ENCODE measurements around the gene ADAMTS10.

GRCh38 chr19:8596168-8596567, 14.3 kb downstream of the ADAMTS10 start:
- TF ChIP-seq FOXK2 (IDR thresholded peaks at IDR 0.05) (no peak), HCFC1 (IDR thresholded peaks at IDR 0.05; ENCODE audit: low read length) (no peak), ZBTB4 (CRISPR knock-in tag; IDR thresholded peaks at IDR 0.05) (no peak), POLR2AphosphoS5 (IDR thresholded peaks at IDR 0.05; ENCODE audit: low read length) (no peak), GABPA (IDR thresholded peaks at IDR 0.05; ENCODE audit: low read depth) (no peak), TCF12 (IDR thresholded peaks at IDR 0.05; ENCODE audit: low read depth, low read length) (no peak), ZNF274 (IDR thresholded peaks at IDR 0.05; ENCODE audit: insufficient read depth, insufficient read length) (no peak), YY1 (IDR thresholded peaks at IDR 0.05; ENCODE audit: low read depth, low read length) (no peak), ZBED1 (IDR thresholded peaks at IDR 0.05; ENCODE audit: borderline replicate concordance) (no peak)
- TF ChIP-seq, protein P1, sequence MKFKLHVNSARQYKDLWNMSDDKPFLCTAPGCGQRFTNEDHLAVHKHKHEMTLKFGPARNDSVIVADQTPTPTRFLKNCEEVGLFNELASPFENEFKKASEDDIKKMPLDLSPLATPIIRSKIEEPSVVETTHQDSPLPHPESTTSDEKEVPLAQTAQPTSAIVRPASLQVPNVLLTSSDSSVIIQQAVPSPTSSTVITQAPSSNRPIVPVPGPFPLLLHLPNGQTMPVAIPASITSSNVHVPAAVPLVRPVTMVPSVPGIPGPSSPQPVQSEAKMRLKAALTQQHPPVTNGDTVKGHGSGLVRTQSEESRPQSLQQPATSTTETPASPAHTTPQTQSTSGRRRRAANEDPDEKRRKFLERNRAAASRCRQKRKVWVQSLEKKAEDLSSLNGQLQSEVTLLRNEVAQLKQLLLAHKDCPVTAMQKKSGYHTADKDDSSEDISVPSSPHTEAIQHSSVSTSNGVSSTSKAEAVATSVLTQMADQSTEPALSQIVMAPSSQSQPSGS (IDR thresholded peaks at IDR 0.05; ENCODE audit: low read length), result no peak
